Breast epithelium (tissue), 3 donors: ENCODE results near the gene MLLT10.

Experiments used
- POLR2A ChIP-seq: fragments of 450-650 bp; IDR thresholded peaks from one replicate; pipeline ENCODE4 v1.6.1; 2016; ENCODE audit warnings: antibody characterized with exemption, mild to moderate bottlenecking, moderate library complexity
- POLR2AphosphoS5 ChIP-seq, 3 donors: sonication (generic); formaldehyde crosslinking; IDR thresholded peaks; one replicate each; pipeline ENCODE4 v1.6.1; 2017; ENCODE audit warnings: antibody characterized with exemption in 3 of 3
- TF ChIP-seq, protein P1 (sequence below), 3 donors: fragments of 450-650 bp; IDR thresholded peaks; one replicate each; pipeline ENCODE4 v1.5.1; 2016 to 2017; ENCODE audit warnings: antibody characterized with exemption in 3 of 3, mild to moderate bottlenecking in 3 of 3, moderate library complexity in 3 of 3

DNA sequence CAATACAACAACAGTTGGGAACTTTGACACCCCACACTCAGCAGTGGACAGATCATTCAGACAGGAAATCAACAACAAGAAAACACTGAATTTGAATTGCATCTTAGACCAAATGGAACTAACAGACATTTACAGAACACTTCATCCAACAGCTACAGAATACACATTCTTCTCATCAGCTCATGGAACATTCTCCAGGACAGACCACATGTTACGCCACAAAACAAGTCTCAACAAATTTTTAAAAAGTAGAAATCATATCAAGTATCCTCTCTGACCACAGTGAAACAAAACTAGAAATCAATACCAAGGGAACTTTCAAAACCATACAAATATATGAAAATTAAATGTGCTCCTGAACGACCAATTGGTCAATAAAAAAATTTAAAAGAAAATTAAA is 257.2 kb downstream of the MLLT10 start:
- TF ChIP-seq POLR2AphosphoS5 (IDR thresholded peaks at IDR 0.05) = no peak
- TF ChIP-seq POLR2A = no peak
- TF ChIP-seq, protein P1, sequence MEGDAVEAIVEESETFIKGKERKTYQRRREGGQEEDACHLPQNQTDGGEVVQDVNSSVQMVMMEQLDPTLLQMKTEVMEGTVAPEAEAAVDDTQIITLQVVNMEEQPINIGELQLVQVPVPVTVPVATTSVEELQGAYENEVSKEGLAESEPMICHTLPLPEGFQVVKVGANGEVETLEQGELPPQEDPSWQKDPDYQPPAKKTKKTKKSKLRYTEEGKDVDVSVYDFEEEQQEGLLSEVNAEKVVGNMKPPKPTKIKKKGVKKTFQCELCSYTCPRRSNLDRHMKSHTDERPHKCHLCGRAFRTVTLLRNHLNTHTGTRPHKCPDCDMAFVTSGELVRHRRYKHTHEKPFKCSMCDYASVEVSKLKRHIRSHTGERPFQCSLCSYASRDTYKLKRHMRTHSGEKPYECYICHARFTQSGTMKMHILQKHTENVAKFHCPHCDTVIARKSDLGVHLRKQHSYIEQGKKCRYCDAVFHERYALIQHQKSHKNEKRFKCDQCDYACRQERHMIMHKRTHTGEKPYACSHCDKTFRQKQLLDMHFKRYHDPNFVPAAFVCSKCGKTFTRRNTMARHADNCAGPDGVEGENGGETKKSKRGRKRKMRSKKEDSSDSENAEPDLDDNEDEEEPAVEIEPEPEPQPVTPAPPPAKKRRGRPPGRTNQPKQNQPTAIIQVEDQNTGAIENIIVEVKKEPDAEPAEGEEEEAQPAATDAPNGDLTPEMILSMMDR (IDR thresholded peaks at IDR 0.05) = no peak
